ENCODE measurements around the gene CPNE2. TPM values are rescaled to one million over a fixed set of nuclear protein-coding genes. Genes with fewer than 3 reads are reported as not detected.

Gene CPNE2
- total RNA-seq, 1 experiment from 2014 or later, result 14.5 TPM

DNA sequence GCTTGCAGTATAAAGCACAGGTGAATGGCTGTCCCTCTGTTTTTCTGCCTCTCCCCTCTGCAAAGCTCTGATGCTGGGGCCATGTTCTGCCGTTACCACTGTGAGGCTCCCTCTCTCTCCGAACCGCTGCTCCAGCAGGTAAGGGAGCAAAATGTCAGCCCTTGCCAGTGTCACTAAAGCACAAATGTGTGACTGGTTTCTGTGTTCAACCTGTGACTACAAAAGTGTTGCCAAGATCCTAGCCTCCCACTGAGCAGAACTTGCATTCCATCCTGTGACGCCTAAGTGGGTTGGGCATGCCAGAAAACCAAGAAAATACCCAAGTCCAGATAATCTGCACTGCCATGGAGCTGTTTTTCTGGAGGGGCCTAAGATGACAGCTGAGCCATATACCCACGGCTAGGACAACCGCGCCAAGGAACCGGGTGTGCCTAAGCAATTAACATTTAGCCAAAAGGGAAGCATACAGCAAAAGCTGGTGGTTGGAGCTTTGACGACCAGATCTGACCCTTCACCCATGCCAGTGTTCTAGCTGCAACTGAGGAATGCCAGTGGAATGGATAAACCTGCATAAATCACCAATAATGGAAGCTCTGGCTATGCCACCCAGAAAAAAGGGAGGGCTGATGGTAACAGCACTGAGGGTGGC is 58.4 kb downstream of the CPNE2 start:
- no peaks in the 10 kb centered on the region for H3K4me1 ChIP-seq (ENCODE audit: insufficient read depth, low read length)
- H2AFZ ChIP-seq (ENCODE audit: low read length), result no peak overlapping the region
- no peak overlapping the region for H3K27ac ChIP-seq (ENCODE audit: low read length)
- no peaks in the 10 kb centered on the region for H3K27me3 ChIP-seq (ENCODE audit: low read length)
- no peaks in the 10 kb centered on the region for H3K9me2 ChIP-seq (replicated peaks; ENCODE audit: low read length)
- ATAC-seq, result no peak
- ChIA-PET POLR2A (ENCODE audit: unreplicated experiment) (no interaction called here), CTCF (no interaction called here)
- peaks cover 3% of the 10 kb centered on the region; the same call in 1 of the 2 replicates for H3K36me3 ChIP-seq (ENCODE audit: low read depth, low read length)
- intact Hi-C loops (cut with micrococcal nuclease), result no loop called here
- H3K4me2 ChIP-seq (ENCODE audit: low read length), result no peak overlapping the region
- no peak overlapping the region for H3K9ac ChIP-seq (ENCODE audit: low read length)
- no peaks in the 10 kb centered on the region for H3K79me2 ChIP-seq (ENCODE audit: low read length)
- TF ChIP-seq EZH2 (IDR thresholded peaks at IDR 0.05; ENCODE audit: low read length, unreplicated experiment) (no peak), CTCF (conservative IDR thresholded peaks at IDR 0.05; ENCODE audit: low read depth, low read length) (no peak), EZH2phosphoT487 (IDR thresholded peaks at IDR 0.05; ENCODE audit: borderline replicate concordance, low read length) (no peak)
- no peaks in the 10 kb centered on the region for H4K20me1 ChIP-seq (ENCODE audit: low read length)
- no TSS peak for BruUV-seq (replicated peaks)
- DNase-seq, result no peak
- H3K4me3 ChIP-seq (ENCODE audit: low read length), result no peak overlapping the region
- H3K9me3 ChIP-seq (ENCODE audit: low read length), result no peaks in the 10 kb centered on the region
- no peaks in the 10 kb centered on the region for H3F3A ChIP-seq (ENCODE audit: low read length, unreplicated experiment)

- Histone ChIP-seq H3K9ac (ENCODE audit: low read length) (no peak overlapping the region), H3K27me3 (ENCODE audit: low read length) (no peaks in the 10 kb centered on the region), H3F3A (ENCODE audit: low read length, unreplicated experiment) (no peaks in the 10 kb centered on the region), H2AFZ (ENCODE audit: low read length) (no peak overlapping the region), H4K20me1 (ENCODE audit: low read length) (no peaks in the 10 kb centered on the region), H3K9me3 (ENCODE audit: low read length) (no peaks in the 10 kb centered on the region), H3K79me2 (ENCODE audit: low read length) (no peaks in the 10 kb centered on the region), H3K4me1 (ENCODE audit: insufficient read depth, low read length) (no peaks in the 10 kb centered on the region), H3K4me3 (ENCODE audit: low read length) (no peak overlapping the region), H3K36me3 (ENCODE audit: low read depth, low read length) (peaks cover 3% of the 10 kb centered on the region; the same call in 1 of the 2 replicates), H3K9me2 (replicated peaks; ENCODE audit: low read length) (no peaks in the 10 kb centered on the region), H3K4me2 (ENCODE audit: low read length) (no peak overlapping the region), H3K27ac (ENCODE audit: low read length) (no peak overlapping the region)
- DNase-seq, result no peak
- no TSS peak for BruUV-seq (replicated peaks)
- ChIA-PET POLR2A (ENCODE audit: unreplicated experiment) (no interaction called here), CTCF (no interaction called here)
- TF ChIP-seq EZH2phosphoT487 (IDR thresholded peaks at IDR 0.05; ENCODE audit: borderline replicate concordance, low read length) (no peak), CTCF (conservative IDR thresholded peaks at IDR 0.05; ENCODE audit: low read depth, low read length) (no peak), EZH2 (IDR thresholded peaks at IDR 0.05; ENCODE audit: low read length, unreplicated experiment) (no peak)
- ATAC-seq, result no peak
- intact Hi-C loops (cut with micrococcal nuclease), result no loop called here
These were observed 59.0 kb downstream of the CPNE2 start for GRCh38 chr16:57151369-57151768.
